Dedifferentiated amniotic fluid mesenchymal stem cell (primary cell): ENCODE measurements around the gene HSPA4.
"Not testable (repeated sequence)": the region's sequence is repeated elsewhere in the genome, so short reads cannot be mapped to it uniquely, and the experiment has no call there.

Experiments
- DNase-seq: peaks from one replicate; pipeline ENCODE4 v3.0.0-alpha.2; 2016; ENCODE audit errors: extremely low spot score

Gene HSPA4

GRCh38 chr5:133123297-133123696, 71.5 kb downstream of the HSPA4 start:
- no peak for DNase-seq

GRCh38 chr5:133124891-133125290, 73.1 kb downstream of the HSPA4 start:
- DNase-seq = no peak

GRCh38 chr5:133128066-133128465, 76.3 kb downstream of the HSPA4 start:
- no peak for DNase-seq

GRCh38 chr5:133129289-133129688, 77.5 kb downstream of the HSPA4 start:
- DNase-seq = no peak

- DNase-seq = no peak
Observed at GRCh38 chr5:133129950-133130349, 78.1 kb downstream of the HSPA4 start.

GRCh38 chr5:133130387-133131118, 78.7 kb downstream of the HSPA4 start:
- DNase-seq = no peak

GRCh38 chr5:133132717-133133116, 80.9 kb downstream of the HSPA4 start:
- no peak for DNase-seq

GRCh38 chr5:133133241-133133640, 81.4 kb downstream of the HSPA4 start:
- DNase-seq = not testable (repeated sequence)

GRCh38 chr5:133136890-133137289, 85.1 kb downstream of the HSPA4 start:
- not testable (repeated sequence) for DNase-seq

GRCh38 chr5:133140311-133140710, 88.5 kb downstream of the HSPA4 start:
- DNase-seq = no peak

GRCh38 chr5:133141746-133142145, 89.9 kb downstream of the HSPA4 start:
- DNase-seq = no peak

GRCh38 chr5:133142782-133143181, 91.0 kb downstream of the HSPA4 start:
- DNase-seq = no peak

GRCh38 chr5:133144245-133144981, 92.6 kb downstream of the HSPA4 start:
- DNase-seq = no peak

GRCh38 chr5:133145436-133146170, 93.8 kb downstream of the HSPA4 start:
- no peak for DNase-seq

GRCh38 chr5:133147411-133147810, 95.6 kb downstream of the HSPA4 start:
- DNase-seq = no peak

- DNase-seq = no peak
Observed at GRCh38 chr5:133147815-133148567, 96.2 kb downstream of the HSPA4 start.

- DNase-seq = no peak
Observed at GRCh38 chr5:133149345-133149744, 97.5 kb downstream of the HSPA4 start.

GRCh38 chr5:133150909-133151544, 99.2 kb downstream of the HSPA4 start:
- DNase-seq = no peak

- no peak for DNase-seq
Observed at GRCh38 chr5:133154274-133155075, 102.7 kb downstream of the HSPA4 start.

GRCh38 chr5:133155326-133155969, 103.6 kb downstream of the HSPA4 start:
- DNase-seq = no peak
